Measurements from ENCODE around the gene HIBCH. TPM values are rescaled to one million over a fixed set of nuclear protein-coding genes. Genes with fewer than 3 reads are reported as not detected.

Gene HIBCH
- total and polyA plus RNA-seq, 2 donors (not counting 3 experiments of a cell fraction or from before 2014, with no cell fraction given), result 6.4 to 24.7 TPM

- dilution Hi-C loops (cut with MboI; ENCODE audit: extremely low pct_ligation_motif_present, low sequenced_read_pairs) (no loop called here), intact Hi-C loops (cut with micrococcal nuclease) (no loop called here)
- H3K9me1 ChIP-seq (replicated peaks; ENCODE audit: control insufficient read depth, extremely low read depth, insufficient read depth, low read length), result no peaks in the 10 kb centered on the region
- BruUV-seq (replicated peaks), result no TSS peak
- H3K4me2 ChIP-seq (ENCODE audit: insufficient read depth, low read length), result no peak overlapping the region
- ChIA-PET CTCF (interaction anchor here (2.2 kb wide), 1 partner anchor 10 kb away, joined by 6 read pairs; no protein-coding TSS in a partner anchor), POLR2A (no interaction called here)
- peaks cover 7% of the 10 kb centered on the region for H3K4me1 ChIP-seq (ENCODE audit: control insufficient read depth, extremely low read depth, insufficient read depth, low read length)
- no peak for TF ChIP-seq POLR2A (IDR thresholded peaks at IDR 0.05; ENCODE audit: low read depth, low read length)
- no peak for TF ChIP-seq EZH2 (IDR thresholded peaks at IDR 0.05; ENCODE audit: borderline replicate concordance, low read depth, low read length, severe bottlenecking)
- TF ChIP-seq POLR2AphosphoS5 (IDR thresholded peaks at IDR 0.05; ENCODE audit: insufficient read depth, low read depth, low read length), result no peak
- no peak for TF ChIP-seq MYC (IDR thresholded peaks at IDR 0.05; ENCODE audit: low read depth, low read length)
- FAIRE-seq (no peak), DNase-seq (ENCODE audit: low read depth, low spot score) (no peak)
- peaks cover 2% of the 10 kb centered on the region for H4K20me1 ChIP-seq (replicated peaks; ENCODE audit: control insufficient read depth, extremely low read depth, insufficient read depth, low read length)
- H3K9ac ChIP-seq (replicated peaks; ENCODE audit: extremely low read depth, insufficient read depth, low read length), result no peak overlapping the region
- no peak overlapping the region for H3K4me3 ChIP-seq (replicated peaks in 1 of 3; ENCODE audit: insufficient read depth in 1 of 3, low read depth in 1 of 3, low read length in 3 of 3)
- no peaks in the 10 kb centered on the region for H3K36me3 ChIP-seq (ENCODE audit: control insufficient read depth in 2 of 2, extremely low read depth in 1 of 2, insufficient read depth in 2 of 2, low read length in 2 of 2)
- no peak overlapping the region for H2AFZ ChIP-seq (ENCODE audit: low read depth, low read length)
- H3K79me2 ChIP-seq (ENCODE audit: control insufficient read depth, insufficient read depth, low read length), result no peaks in the 10 kb centered on the region
- no peaks in the 10 kb centered on the region for H3K27me3 ChIP-seq (ENCODE audit: control insufficient read depth in 2 of 2, insufficient read depth in 2 of 2, low read length in 2 of 2)
- no peak overlapping the region for H3K27ac ChIP-seq (ENCODE audit: insufficient read depth, low read depth, low read length)
- no peaks in the 10 kb centered on the region for H3K9me3 ChIP-seq (replicated peaks; ENCODE audit: control insufficient read depth, insufficient read depth, low read length)
These were observed 53.3 kb downstream of the HIBCH start for GRCh38 chr2:190266314-190266713.

DNA sequence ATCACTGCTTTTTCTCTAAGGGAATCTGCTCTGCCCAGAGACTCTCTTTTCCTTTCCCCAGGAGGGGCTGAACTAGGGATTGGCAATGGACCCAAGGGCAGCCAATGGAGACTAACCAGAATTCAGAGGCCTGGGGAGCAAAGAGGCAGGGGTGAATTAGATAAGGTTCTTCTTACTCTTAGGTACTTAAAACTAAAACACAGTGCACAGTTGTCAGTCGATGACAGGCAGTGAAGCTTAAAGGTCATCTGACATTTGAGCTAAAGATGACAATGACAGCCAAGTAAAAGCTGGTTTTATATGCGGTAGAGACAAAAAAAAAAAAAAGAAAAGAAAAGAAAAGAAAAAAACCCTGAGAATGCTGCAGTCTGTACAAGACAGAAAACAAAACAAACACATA is 57.8 kb downstream of the HIBCH start:
- intact Hi-C loops (cut with micrococcal nuclease), result no loop called here
- no TSS peak for BruUV-seq (replicated peaks)

More for the DNA sequence above, 57.8 kb downstream of the HIBCH start:
- Histone ChIP-seq H2AFZ (ENCODE audit: low read depth, low read length) (no peak overlapping the region), H3K9me3 (replicated peaks; ENCODE audit: control insufficient read depth, insufficient read depth, low read length) (no peaks in the 10 kb centered on the region), H3K4me1 (ENCODE audit: control insufficient read depth, extremely low read depth, insufficient read depth, low read length) (no peaks in the 10 kb centered on the region), H3K36me3 (ENCODE audit: control insufficient read depth in 2 of 2, extremely low read depth in 1 of 2, insufficient read depth in 2 of 2, low read length in 2 of 2) (no peaks in the 10 kb centered on the region), H3K79me2 (ENCODE audit: control insufficient read depth, insufficient read depth, low read length) (no peaks in the 10 kb centered on the region), H4K20me1 (replicated peaks; ENCODE audit: control insufficient read depth, extremely low read depth, insufficient read depth, low read length) (no peaks in the 10 kb centered on the region), H3K27me3 (ENCODE audit: control insufficient read depth in 2 of 2, insufficient read depth in 2 of 2, low read length in 2 of 2) (no peaks in the 10 kb centered on the region), H3K27ac (ENCODE audit: insufficient read depth, low read depth, low read length) (no peak overlapping the region), H3K9me1 (replicated peaks; ENCODE audit: control insufficient read depth, extremely low read depth, insufficient read depth, low read length) (no peaks in the 10 kb centered on the region), H3K4me2 (ENCODE audit: insufficient read depth, low read length) (no peak overlapping the region), H3K9ac (replicated peaks; ENCODE audit: extremely low read depth, insufficient read depth, low read length) (no peak overlapping the region), H3K4me3 (replicated peaks in 1 of 3; ENCODE audit: insufficient read depth in 1 of 3, low read depth in 1 of 3, low read length in 3 of 3) (no peak overlapping the region)
- ChIA-PET POLR2A (interaction anchor here (0.6 kb wide), 1 partner anchor 12 kb away, joined by 3 read pairs; no protein-coding TSS in a partner anchor), CTCF (interaction anchor here (0.8 to 1.3 kb wide), 2 partner anchors 11 to 15 kb away, joined by 4 read pairs; no protein-coding TSS in a partner anchor)
- dilution Hi-C loops (cut with MboI; ENCODE audit: extremely low pct_ligation_motif_present, low sequenced_read_pairs), result no loop called here
- no peak for FAIRE-seq
- TF ChIP-seq EZH2 (IDR thresholded peaks at IDR 0.05; ENCODE audit: borderline replicate concordance, low read depth, low read length, severe bottlenecking) (no peak), MYC (IDR thresholded peaks at IDR 0.05; ENCODE audit: low read depth, low read length) (no peak)
- DNase-seq (ENCODE audit: low read depth, low spot score), result no peak
